ENCODE measurements around the gene RNF213.

DNA sequence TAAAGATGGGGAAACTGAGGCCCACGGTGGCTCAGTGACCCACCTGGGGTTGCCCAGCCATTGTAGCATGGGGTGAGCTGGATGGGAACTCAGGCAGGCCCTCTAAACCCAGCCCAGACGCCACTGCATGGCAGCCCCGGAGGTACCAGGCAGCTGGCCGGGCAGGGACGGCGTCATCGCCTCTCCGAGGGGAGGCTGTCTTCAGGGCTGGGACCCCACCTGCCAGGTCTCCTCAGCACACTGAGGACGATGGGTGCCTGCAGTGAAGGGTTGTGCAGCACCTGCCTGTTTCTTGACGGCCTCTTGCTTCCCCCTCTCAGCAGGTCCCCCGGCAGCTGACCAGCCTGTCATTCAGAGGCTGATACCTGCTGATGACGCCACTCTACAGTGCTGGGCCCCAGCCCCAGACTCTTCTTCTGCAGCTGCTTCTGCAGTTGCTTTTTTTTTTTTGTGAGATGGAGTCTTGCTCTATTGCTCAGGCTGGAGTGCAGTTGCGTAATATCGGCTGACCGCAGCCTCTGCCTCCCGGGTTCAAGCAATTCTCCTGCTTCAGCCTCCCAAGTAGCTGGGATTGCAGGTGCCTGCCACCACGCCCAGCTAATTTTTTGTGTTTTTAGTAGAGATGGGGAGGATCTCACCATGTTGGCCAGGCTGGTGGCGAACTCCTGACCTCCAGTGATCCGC is 24.7 kb downstream of the RNF213 start:
- TF ChIP-seq, protein P1, sequence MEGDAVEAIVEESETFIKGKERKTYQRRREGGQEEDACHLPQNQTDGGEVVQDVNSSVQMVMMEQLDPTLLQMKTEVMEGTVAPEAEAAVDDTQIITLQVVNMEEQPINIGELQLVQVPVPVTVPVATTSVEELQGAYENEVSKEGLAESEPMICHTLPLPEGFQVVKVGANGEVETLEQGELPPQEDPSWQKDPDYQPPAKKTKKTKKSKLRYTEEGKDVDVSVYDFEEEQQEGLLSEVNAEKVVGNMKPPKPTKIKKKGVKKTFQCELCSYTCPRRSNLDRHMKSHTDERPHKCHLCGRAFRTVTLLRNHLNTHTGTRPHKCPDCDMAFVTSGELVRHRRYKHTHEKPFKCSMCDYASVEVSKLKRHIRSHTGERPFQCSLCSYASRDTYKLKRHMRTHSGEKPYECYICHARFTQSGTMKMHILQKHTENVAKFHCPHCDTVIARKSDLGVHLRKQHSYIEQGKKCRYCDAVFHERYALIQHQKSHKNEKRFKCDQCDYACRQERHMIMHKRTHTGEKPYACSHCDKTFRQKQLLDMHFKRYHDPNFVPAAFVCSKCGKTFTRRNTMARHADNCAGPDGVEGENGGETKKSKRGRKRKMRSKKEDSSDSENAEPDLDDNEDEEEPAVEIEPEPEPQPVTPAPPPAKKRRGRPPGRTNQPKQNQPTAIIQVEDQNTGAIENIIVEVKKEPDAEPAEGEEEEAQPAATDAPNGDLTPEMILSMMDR (conservative IDR thresholded peaks at IDR 0.05; ENCODE audit: low read length): no peak
- no peak for TF ChIP-seq EZH2phosphoT487 (IDR thresholded peaks at IDR 0.05; ENCODE audit: borderline replicate concordance)
